IPS-NIHi7 (cell line): ENCODE measurements around the gene UBR3.
A peak's percentile ranks its signal among the peaks of the same experiment; 100 is the strongest.
"Not testable (repeated sequence)": the region's sequence is repeated elsewhere in the genome, so short reads cannot be mapped to it uniquely, and the experiment has no call there.

ENCODE experiments used
- DNase-seq: peaks from one replicate; pipeline ENCODE4 v3.0.0; 2012; ENCODE audit warnings: mixed read lengths; ENCODE audit errors: extremely low spot score

UBR3 gene

GRCh38 chr2:169827272-169828140, at the start of gene UBR3:
UBR3 (plus strand) TSS chr2:169827454; CDS start chr2:169827508, 54 bp downstream.
- peak; percentile 98 for DNase-seq

- DNase-seq = no peak
These were observed 48.8 kb upstream of the UBR3 start for GRCh38 chr2:169778446-169778845.

GRCh38 chr2:169781249-169782013, 45.8 kb upstream of the UBR3 start:
- no peak for DNase-seq

GRCh38 chr2:169782513-169782912, 44.7 kb upstream of the UBR3 start:
- DNase-seq = no peak

GRCh38 chr2:169790581-169790980, 36.7 kb upstream of the UBR3 start:
- no peak for DNase-seq

- no peak for DNase-seq
These were observed 32.1 kb upstream of the UBR3 start for GRCh38 chr2:169795181-169795580.

- no peak for DNase-seq
These were observed 30.8 kb upstream of the UBR3 start for GRCh38 chr2:169796441-169796840.

GRCh38 chr2:169797601-169798000, 29.7 kb upstream of the UBR3 start:
- no peak for DNase-seq

- DNase-seq = no peak
These were observed 28.9 kb upstream of the UBR3 start for GRCh38 chr2:169798397-169798717.

- DNase-seq = peak; percentile 97
These were observed 28.3 kb upstream of the UBR3 start, which contains the start of gene SSB for GRCh38 chr2:169798718-169799592. SSB (plus strand) TSS chr2:169798871; CDS start chr2:169800961, 2,090 bp downstream.

GRCh38 chr2:169803480-169803879, 23.8 kb upstream of the UBR3 start:
- DNase-seq = no peak

GRCh38 chr2:169806586-169806985, 20.7 kb upstream of the UBR3 start:
- DNase-seq = no peak

- DNase-seq = no peak
These were observed 19.0 kb upstream of the UBR3 start for GRCh38 chr2:169808221-169808620.

- DNase-seq = no peak
These were observed 11.4 kb upstream of the UBR3 start for GRCh38 chr2:169815849-169816248.

GRCh38 chr2:169816961-169817360, 10.3 kb upstream of the UBR3 start:
- not testable (repeated sequence) for DNase-seq

- not testable (repeated sequence) for DNase-seq
These were observed 9.9 kb upstream of the UBR3 start for GRCh38 chr2:169817369-169817768.

- no peak for DNase-seq
These were observed 9.0 kb upstream of the UBR3 start for GRCh38 chr2:169818241-169818640.

GRCh38 chr2:169819106-169819505, 8.1 kb upstream of the UBR3 start:
- DNase-seq = no peak

GRCh38 chr2:169820101-169820500, 7.2 kb upstream of the UBR3 start:
- DNase-seq = not testable (repeated sequence)

- no peak for DNase-seq
These were observed 5.2 kb upstream of the UBR3 start for GRCh38 chr2:169822036-169822435.

- DNase-seq = no peak
These were observed 4.4 kb upstream of the UBR3 start for GRCh38 chr2:169822785-169823392.

GRCh38 chr2:169823996-169824372, 3.3 kb upstream of the UBR3 start:
- no peak for DNase-seq
